HG03565 (cell line): ENCODE data around the gene GTF2H2.
"Not testable (repeated sequence)": the region's sequence is repeated elsewhere in the genome, so short reads cannot be mapped to it uniquely, and the experiment has no call there.

ENCODE experiments used
- ATAC-seq: cut with Tn5 transposase; IDR thresholded peaks from one replicate; pipeline ENCODE4 v1.9.1; 2021; ENCODE audit warnings: mild to moderate bottlenecking, moderate library complexity; ENCODE audit not compliant: unreplicated experiment

Gene GTF2H2

GRCh38 chr5:71014176-71014575, 53.3 kb downstream of the GTF2H2 start:
- ATAC-seq, result no peak

- no peak for ATAC-seq
Observed at GRCh38 chr5:71013575-71013974, 53.9 kb downstream of the GTF2H2 start.

DNA sequence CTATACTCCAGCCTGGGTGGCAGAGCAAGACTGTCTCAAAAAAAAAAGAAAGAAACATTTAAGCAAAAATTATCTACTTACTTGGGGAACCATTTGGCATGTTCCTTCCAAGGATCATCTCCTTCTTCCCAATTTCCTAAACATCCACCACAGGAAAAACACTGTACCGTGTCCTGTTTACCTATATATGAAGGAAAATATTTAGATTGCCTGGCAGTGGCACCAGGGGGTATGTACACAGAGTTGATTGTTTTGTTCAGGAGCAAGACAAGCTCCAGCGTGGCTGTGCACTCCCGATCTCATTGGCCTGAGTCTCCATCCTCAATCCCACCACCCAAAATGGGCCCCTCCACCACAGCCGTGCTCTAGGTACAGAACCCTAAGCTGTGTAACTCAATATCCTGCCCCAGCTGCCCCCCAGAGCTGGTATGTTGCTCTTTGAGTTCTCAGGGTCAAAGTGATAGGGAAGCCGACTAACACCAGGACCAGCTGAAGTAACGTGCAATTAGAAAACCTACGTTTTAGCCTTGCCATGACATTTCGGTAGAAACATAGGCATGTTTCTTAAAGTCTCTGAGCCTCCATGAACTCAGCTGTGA, 56.2 kb downstream of the GTF2H2 start:
- ATAC-seq, result no peak

DNA sequence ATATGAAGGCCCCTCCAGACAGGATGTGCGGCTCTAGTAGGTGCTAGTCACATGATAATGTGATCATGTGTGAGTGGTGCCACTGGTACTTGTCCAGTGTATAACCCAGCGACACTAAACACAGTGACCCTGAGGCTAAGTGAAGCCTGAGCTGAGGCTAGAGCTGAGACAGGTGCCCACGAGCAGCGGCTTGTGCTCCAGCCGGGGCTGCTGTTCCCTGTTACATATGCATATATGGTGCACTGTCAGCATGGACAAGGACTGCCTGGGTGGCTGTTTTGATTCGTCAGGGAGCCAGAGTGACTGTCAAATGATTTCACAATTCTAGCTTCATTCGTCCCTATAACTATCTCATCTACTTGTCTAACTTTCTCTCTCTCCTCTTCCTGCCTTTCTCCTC, 60.5 kb downstream of the GTF2H2 start:
- ATAC-seq, result not testable (repeated sequence)
